MM.1S (cell line): ENCODE data around the gene EID2B.

Experiments
- DNase-seq: peaks from one replicate; pipeline ENCODE4 v3.0.0-alpha.2; 2015
- H2AFZ ChIP-seq: fragments of 300-600 bp; sonication (generic); 2 replicates; pipeline ENCODE4 v1.6.0; 2016; ENCODE audit warnings: antibody characterized with exemption, low read length
- H3F3A ChIP-seq: fragments of 300-600 bp; sonication (generic); 2 replicates; pipeline ENCODE4 v1.6.1; 2016; ENCODE audit warnings: mild to moderate bottlenecking, antibody characterized with exemption, low read length, moderate library complexity, mixed read lengths; ENCODE audit not compliant: insufficient read depth
- H3K27ac ChIP-seq: fragments of 300-600 bp; sonication (generic); 2 replicates; pipeline ENCODE4 v1.5.1; 2016; ENCODE audit warnings: mild to moderate bottlenecking, low read length
- H3K27me3 ChIP-seq: fragments of 300-600 bp; sonication (generic); replicated peaks from 2 replicates; pipeline ENCODE4 v1.6.0; 2016; ENCODE audit warnings: low read length; ENCODE audit not compliant: insufficient read depth
- H3K36me3 ChIP-seq: fragments of 300-600 bp; sonication (generic); replicated peaks from 2 replicates; pipeline ENCODE4 v1.6.1; 2016; ENCODE audit warnings: mild to moderate bottlenecking, low read length, mixed read lengths; ENCODE audit not compliant: insufficient read depth
- H3K4me1 ChIP-seq: fragments of 300-600 bp; sonication (generic); 2 replicates; pipeline ENCODE4 v1.6.1; 2016; ENCODE audit warnings: low read length, mixed read lengths
- H3K4me2 ChIP-seq: fragments of 300-600 bp; sonication (generic); 2 replicates; pipeline ENCODE4 v1.6.0; 2016; ENCODE audit warnings: low read depth, low read length
- H3K4me3 ChIP-seq: fragments of 300-600 bp; sonication (generic); 2 replicates; pipeline ENCODE4 v1.5.1; 2016; ENCODE audit warnings: low read length, mixed read lengths
- H3K79me2 ChIP-seq: fragments of 300-600 bp; sonication (generic); 2 replicates; pipeline ENCODE4 v1.6.1; 2016; ENCODE audit warnings: mixed run types, low read length, mixed read lengths
- H3K9ac ChIP-seq: fragments of 300-600 bp; sonication (generic); 2 replicates; pipeline ENCODE4 v1.6.1; 2016; ENCODE audit warnings: low read length, mixed read lengths
- H3K9me2 ChIP-seq: fragments of 300-600 bp; sonication (generic); replicated peaks from 2 replicates; pipeline ENCODE4 v1.6.1; 2016; ENCODE audit warnings: mild to moderate bottlenecking, low read length, mixed read lengths; ENCODE audit not compliant: insufficient read depth
- H3K9me3 ChIP-seq: fragments of 300-600 bp; sonication (generic); replicated peaks from 2 replicates; pipeline ENCODE4 v1.6.1; 2016; ENCODE audit warnings: mild to moderate bottlenecking, low read length, mixed read lengths; ENCODE audit not compliant: insufficient read depth
- H4K20me1 ChIP-seq: fragments of 300-600 bp; sonication (generic); 2 replicates; pipeline ENCODE4 v1.6.1; 2016; ENCODE audit warnings: mild to moderate bottlenecking, low read length, moderate library complexity, mixed read lengths; ENCODE audit not compliant: insufficient read depth
- EZH2 ChIP-seq: fragments of 300-600 bp; sonication (generic); optimal IDR thresholded peaks from 2 replicates; pipeline ENCODE3; 2017; ENCODE audit warnings: low read depth, mild to moderate bottlenecking, antibody characterized with exemption, low read length, mixed read lengths
- EZH2phosphoT487 ChIP-seq: fragments of 300-600 bp; sonication (generic); IDR thresholded peaks from 2 replicates; pipeline ENCODE4 v1.6.1; 2018; ENCODE audit warnings: antibody characterized with exemption, low read length
- TF ChIP-seq, protein P1 (sequence below): fragments of 300-600 bp; sonication (generic); IDR thresholded peaks from 2 replicates; pipeline ENCODE4 v1.5.1; 2016; ENCODE audit warnings: antibody characterized with exemption, low read length, mixed read lengths

The EID2B gene, protein sequence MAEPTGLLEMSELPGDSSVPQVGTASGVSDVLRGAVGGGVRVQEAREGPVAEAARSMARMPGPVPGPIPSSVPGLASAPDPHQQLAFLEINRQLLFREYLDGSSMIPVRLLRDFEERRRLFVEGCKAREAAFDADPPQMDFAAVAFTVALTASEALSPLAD

DNA sequence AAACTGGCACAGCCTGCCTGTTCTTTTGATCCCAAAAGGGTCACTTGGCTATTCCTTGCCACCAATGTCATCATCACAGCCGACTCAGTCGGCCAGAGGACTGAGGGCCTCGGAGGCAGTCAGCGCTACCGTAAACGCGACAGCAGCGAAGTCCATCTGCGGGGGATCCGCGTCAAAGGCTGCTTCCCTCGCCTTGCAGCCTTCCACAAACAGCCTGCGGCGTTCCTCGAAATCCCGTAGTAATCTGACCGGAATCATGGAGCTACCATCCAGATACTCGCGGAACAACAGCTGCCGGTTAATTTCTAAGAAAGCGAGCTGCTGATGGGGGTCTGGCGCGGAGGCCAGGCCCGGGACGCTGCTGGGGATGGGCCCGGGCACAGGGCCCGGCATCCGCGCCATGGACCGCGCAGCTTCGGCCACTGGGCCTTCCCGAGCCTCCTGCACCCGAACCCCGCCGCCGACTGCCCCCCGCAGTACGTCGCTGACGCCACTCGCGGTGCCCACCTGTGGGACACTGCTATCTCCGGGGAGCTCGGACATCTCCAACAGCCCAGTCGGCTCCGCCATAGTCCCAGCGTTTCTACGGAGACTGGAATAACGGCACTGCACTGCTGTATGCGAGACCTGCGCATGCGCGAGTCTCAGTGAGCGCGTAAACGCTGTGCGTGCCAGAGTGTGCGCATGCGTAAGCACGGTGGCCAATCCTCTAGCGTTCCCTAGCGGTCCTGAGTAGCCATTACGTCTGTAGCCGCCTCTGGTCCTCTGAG is at the start of gene EID2B:
EID2B (minus strand) TSS at position 620 of the 770 bp plus-strand sequence; CDS start at position 570, 50 bp downstream.
- no peak for TF ChIP-seq EZH2
- TF ChIP-seq, protein P1, sequence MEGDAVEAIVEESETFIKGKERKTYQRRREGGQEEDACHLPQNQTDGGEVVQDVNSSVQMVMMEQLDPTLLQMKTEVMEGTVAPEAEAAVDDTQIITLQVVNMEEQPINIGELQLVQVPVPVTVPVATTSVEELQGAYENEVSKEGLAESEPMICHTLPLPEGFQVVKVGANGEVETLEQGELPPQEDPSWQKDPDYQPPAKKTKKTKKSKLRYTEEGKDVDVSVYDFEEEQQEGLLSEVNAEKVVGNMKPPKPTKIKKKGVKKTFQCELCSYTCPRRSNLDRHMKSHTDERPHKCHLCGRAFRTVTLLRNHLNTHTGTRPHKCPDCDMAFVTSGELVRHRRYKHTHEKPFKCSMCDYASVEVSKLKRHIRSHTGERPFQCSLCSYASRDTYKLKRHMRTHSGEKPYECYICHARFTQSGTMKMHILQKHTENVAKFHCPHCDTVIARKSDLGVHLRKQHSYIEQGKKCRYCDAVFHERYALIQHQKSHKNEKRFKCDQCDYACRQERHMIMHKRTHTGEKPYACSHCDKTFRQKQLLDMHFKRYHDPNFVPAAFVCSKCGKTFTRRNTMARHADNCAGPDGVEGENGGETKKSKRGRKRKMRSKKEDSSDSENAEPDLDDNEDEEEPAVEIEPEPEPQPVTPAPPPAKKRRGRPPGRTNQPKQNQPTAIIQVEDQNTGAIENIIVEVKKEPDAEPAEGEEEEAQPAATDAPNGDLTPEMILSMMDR: peak; percentile 93
- H3K9me2 ChIP-seq: no peaks in the 10 kb centered on the region

DNA sequence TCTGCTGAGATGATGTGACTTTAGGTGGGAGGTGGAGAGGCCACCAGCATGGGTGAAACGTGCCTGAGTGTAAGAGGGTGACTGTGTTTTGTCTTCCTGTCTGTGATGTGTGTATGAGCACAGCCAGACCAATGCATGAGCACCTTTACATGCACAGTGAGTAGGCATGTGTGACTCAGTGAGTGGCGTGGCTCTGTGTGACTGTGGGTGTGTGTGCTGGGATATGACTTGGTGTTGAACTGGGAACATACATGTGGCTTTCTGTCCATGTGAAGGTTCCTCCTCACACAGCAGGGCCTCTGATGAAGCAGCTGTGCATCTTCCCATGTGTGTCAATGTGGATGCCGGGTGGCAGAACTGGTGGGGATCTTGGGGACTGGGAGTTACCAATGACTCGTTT is 49.8 kb upstream of the EID2B start:
- DNase-seq: no peak
- Histone ChIP-seq H3F3A (no peaks in the 10 kb centered on the region), H3K27ac (no peak overlapping the region), H3K4me2 (no peak overlapping the region), H3K9me2 (no peaks in the 10 kb centered on the region), H3K27me3 (peaks cover 4% of the 10 kb centered on the region; the same call in 1 of the 2 replicates), H3K36me3 (no peaks in the 10 kb centered on the region), H3K79me2 (no peaks in the 10 kb centered on the region), H3K9me3 (no peaks in the 10 kb centered on the region), H3K4me1 (no peaks in the 10 kb centered on the region), H4K20me1 (no peaks in the 10 kb centered on the region), H3K9ac (no peak overlapping the region), H3K4me3 (no peak overlapping the region), H2AFZ (no peak overlapping the region)
- TF ChIP-seq, protein P1: no peak

More for the DNA sequence above, at the start of gene EID2B:
- H3K27me3 ChIP-seq: no peaks in the 10 kb centered on the region
- peaks cover 13% of the 10 kb centered on the region for H3K79me2 ChIP-seq
- peak within 1 kb of the TSS; percentile 96 for H3K4me2 ChIP-seq
- no peaks in the 10 kb centered on the region for H3K9me3 ChIP-seq
- peak within 1 kb of the TSS; percentile 89 for H2AFZ ChIP-seq
- H3K4me3 ChIP-seq: peak within 1 kb of the TSS; percentile 93
- peak within 1 kb of the TSS; percentile 74 for H3K9ac ChIP-seq
- peaks cover 4% of the 10 kb centered on the region; the same call in 1 of the 2 replicates for H3K4me1 ChIP-seq
- H3K27ac ChIP-seq: no peak within 1 kb of the TSS
- 0 out of 2 replicates have a peak, but pooled peaks cover 3% of the 10 kb centered on the region for H3F3A ChIP-seq
- H3K36me3 ChIP-seq: no peaks in the 10 kb centered on the region
- DNase-seq: peak; percentile 97
- H4K20me1 ChIP-seq: no peaks in the 10 kb centered on the region

DNA sequence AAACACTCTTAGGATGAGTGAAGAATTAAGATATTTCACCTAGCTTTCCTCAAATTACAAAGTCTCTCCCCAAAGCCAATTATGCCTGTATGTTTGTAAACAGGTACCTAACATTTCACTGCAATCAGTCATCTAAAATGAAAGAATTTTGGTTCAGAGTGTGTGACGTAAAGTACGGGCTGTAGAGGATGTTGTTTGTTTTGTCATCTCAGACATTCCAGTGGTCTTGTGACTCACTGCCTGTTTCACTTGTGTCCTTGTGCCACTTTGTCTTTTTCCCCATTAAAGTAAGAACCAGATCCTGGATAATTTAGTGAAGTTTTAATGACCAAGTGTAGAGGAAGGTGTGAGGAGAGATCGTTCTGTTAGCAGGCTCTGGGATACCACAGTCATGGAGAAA is 36.0 kb upstream of the EID2B start:
- DNase-seq: no peak
- no peaks in the 10 kb centered on the region for H3K9me3 ChIP-seq
- TF ChIP-seq EZH2phosphoT487 (no peak), EZH2 (no peak)
- TF ChIP-seq, protein P1: no peak
- no peak overlapping the region for H3K27ac ChIP-seq
- no peaks in the 10 kb centered on the region for H3K36me3 ChIP-seq
- H3K27me3 ChIP-seq: no peaks in the 10 kb centered on the region
- H3K9ac ChIP-seq: no peak overlapping the region
- H3K4me3 ChIP-seq: no peak overlapping the region
- H3K4me2 ChIP-seq: no peak overlapping the region
- no peak overlapping the region for H2AFZ ChIP-seq
- H3F3A ChIP-seq: no peaks in the 10 kb centered on the region
- H3K4me1 ChIP-seq: no peaks in the 10 kb centered on the region
- H3K9me2 ChIP-seq: no peaks in the 10 kb centered on the region
- no peaks in the 10 kb centered on the region for H4K20me1 ChIP-seq
- no peaks in the 10 kb centered on the region for H3K79me2 ChIP-seq
